Head of caudate nucleus (tissue), 42 donors: Measurements from ENCODE around the gene UBE2V1.
"Not testable (repeated sequence)": the region's sequence is repeated elsewhere in the genome, so short reads cannot be mapped to it uniquely, and the experiment has no call there.

Experiments
- DNase-seq, 42 donors: peaks; one replicate each; pipeline versions ENCODE4 v3.0.0 to v3.0.0-alpha.2; 2020 to 2021; ENCODE audit warnings: mixed read lengths in 7 of 42
- intact Hi-C: fragments of 100-400 bp; cut with DNase I; formaldehyde crosslinking; loops from one replicate; pipeline ENCODE4 v1.15.0; 2022

The UBE2V1 gene

GRCh38 chr20:50103464-50104107 lies 9.4 kb downstream of the UBE2V1 start:
- DNase-seq: peak in 19 of 42 donors; percentile 19 to 80 (median 51)

GRCh38 chr20:50102551-50102950 lies 10.4 kb downstream of the UBE2V1 start:
- intact Hi-C loops, DNase-seq: not testable (repeated sequence)

More at GRCh38 chr20:50103464-50104107, 9.4 kb downstream of the UBE2V1 start:
- intact Hi-C loops: not testable (repeated sequence)

- no peak for DNase-seq
- intact Hi-C loops: no loop called here
Observed at GRCh38 chr20:50101887-50102286, 11.1 kb downstream of the UBE2V1 start.

GRCh38 chr20:50101281-50101680 lies 11.7 kb downstream of the UBE2V1 start:
- intact Hi-C loops: no loop called here
- DNase-seq: no peak

GRCh38 chr20:50100552-50100951 lies 12.4 kb downstream of the UBE2V1 start:
- intact Hi-C loops: no loop called here

GRCh38 chr20:50099565-50099991 lies 13.4 kb downstream of the UBE2V1 start:
- intact Hi-C loops: no loop called here
- no peak for DNase-seq

More at GRCh38 chr20:50100552-50100951, 12.4 kb downstream of the UBE2V1 start:
- DNase-seq: no peak

GRCh38 chr20:50099113-50099512 lies 13.8 kb downstream of the UBE2V1 start:
- intact Hi-C loops: no loop called here
- no peak for DNase-seq

GRCh38 chr20:50098259-50098658 lies 14.7 kb downstream of the UBE2V1 start:
- no peak for DNase-seq
- intact Hi-C loops: no loop called here

- DNase-seq: no peak
- intact Hi-C loops: no loop called here
Observed at GRCh38 chr20:50097843-50098242, 15.1 kb downstream of the UBE2V1 start.

GRCh38 chr20:50096237-50096636 lies 16.7 kb downstream of the UBE2V1 start:
- intact Hi-C loops: no loop called here
- DNase-seq: no peak

- no peak for DNase-seq
- intact Hi-C loops: no loop called here
Observed at GRCh38 chr20:50095476-50096078, 17.4 kb downstream of the UBE2V1 start.

GRCh38 chr20:50094522-50094921 lies 18.4 kb downstream of the UBE2V1 start:
- DNase-seq: no peak
- intact Hi-C loops: no loop called here

GRCh38 chr20:50093240-50093639 lies 19.7 kb downstream of the UBE2V1 start:
- intact Hi-C loops: no loop called here

GRCh38 chr20:50092436-50092835 lies 20.5 kb downstream of the UBE2V1 start:
- intact Hi-C loops: no loop called here
- DNase-seq: peak in 1 of 42 donors; percentile 3

More at GRCh38 chr20:50093240-50093639, 19.7 kb downstream of the UBE2V1 start:
- DNase-seq: no peak

GRCh38 chr20:50089787-50090177 lies 23.2 kb downstream of the UBE2V1 start:
- DNase-seq: no peak
- intact Hi-C loops: no loop called here

GRCh38 chr20:50089140-50089786 lies 23.7 kb downstream of the UBE2V1 start:
- intact Hi-C loops: no loop called here
- DNase-seq: peak in 4 of 42 donors; percentile 14 to 30 (median 18)

GRCh38 chr20:50088022-50088421 lies 24.9 kb downstream of the UBE2V1 start:
- intact Hi-C loops: no loop called here
- no peak for DNase-seq

GRCh38 chr20:50085481-50086365 lies 27.2 kb downstream of the UBE2V1 start:
- intact Hi-C loops: no loop called here
- peak in 30 of 42 donors; percentile 32 to 82 (median 58) for DNase-seq

- peak in 1 of 42 donors; percentile 39 for DNase-seq
- intact Hi-C loops: no loop called here
Observed at GRCh38 chr20:50085146-50085480, 27.8 kb downstream of the UBE2V1 start.
